NCI-H510A (cell line): ENCODE data around the gene TXNDC16.

ENCODE experiments used
- DNase-seq: peaks from one replicate; lab custom pipeline; 2025; lab: John Stamatoyannopoulos, UW

The TXNDC16 gene

GRCh38 chr14:52447236-52447635, 105.1 kb downstream of the TXNDC16 start:
- DNase-seq, result no peak

- no peak for DNase-seq
Measured at GRCh38 chr14:52446355-52446754, 106.0 kb downstream of the TXNDC16 start.

- no peak for DNase-seq
Measured at GRCh38 chr14:52443506-52443905, 108.8 kb downstream of the TXNDC16 start.

GRCh38 chr14:52442602-52443001, 109.7 kb downstream of the TXNDC16 start:
- DNase-seq, result no peak

GRCh38 chr14:52442166-52442565, 110.1 kb downstream of the TXNDC16 start:
- no peak for DNase-seq

GRCh38 chr14:52439476-52439875, 112.8 kb downstream of the TXNDC16 start:
- no peak for DNase-seq

GRCh38 chr14:52434955-52435354, 117.3 kb downstream of the TXNDC16 start:
- no peak for DNase-seq

GRCh38 chr14:52430474-52430873, 121.8 kb downstream of the TXNDC16 start:
- no peak for DNase-seq

GRCh38 chr14:52429451-52429850, 122.9 kb downstream of the TXNDC16 start:
- no peak for DNase-seq

GRCh38 chr14:52427460-52427859, 124.8 kb downstream of the TXNDC16 start:
- DNase-seq, result no peak

GRCh38 chr14:52422650-52423356, 129.5 kb downstream of the TXNDC16 start:
- DNase-seq, result no peak

GRCh38 chr14:52417139-52417538, 135.2 kb downstream of the TXNDC16 start:
- no peak for DNase-seq

- DNase-seq, result no peak
Measured at GRCh38 chr14:52413729-52414408, 138.4 kb downstream of the TXNDC16 start.

GRCh38 chr14:52412426-52412825, 139.9 kb downstream of the TXNDC16 start:
- no peak for DNase-seq

- DNase-seq, result no peak
Measured at GRCh38 chr14:52405314-52405713, 147.0 kb downstream of the TXNDC16 start.

- DNase-seq, result no peak
Measured at GRCh38 chr14:52402812-52403526, 149.3 kb downstream of the TXNDC16 start.

GRCh38 chr14:52400846-52401245, 151.5 kb downstream of the TXNDC16 start:
- no peak for DNase-seq

- no peak for DNase-seq
Measured at GRCh38 chr14:52399921-52400595, 152.2 kb downstream of the TXNDC16 start.

GRCh38 chr14:52399104-52399503, 153.2 kb downstream of the TXNDC16 start:
- no peak for DNase-seq

GRCh38 chr14:52397844-52398243, 154.5 kb downstream of the TXNDC16 start:
- no peak for DNase-seq

- no peak for DNase-seq
Measured at GRCh38 chr14:52395728-52396127, 156.6 kb downstream of the TXNDC16 start.

- no peak for DNase-seq
Measured at GRCh38 chr14:52391881-52392615, 160.3 kb downstream of the TXNDC16 start.
